ENCODE results near the gene CDC37L1.
"Not testable (repeated sequence)": the region's sequence is repeated elsewhere in the genome, so short reads cannot be mapped to it uniquely, and the experiment has no call there.

The CDC37L1 gene

DNA sequence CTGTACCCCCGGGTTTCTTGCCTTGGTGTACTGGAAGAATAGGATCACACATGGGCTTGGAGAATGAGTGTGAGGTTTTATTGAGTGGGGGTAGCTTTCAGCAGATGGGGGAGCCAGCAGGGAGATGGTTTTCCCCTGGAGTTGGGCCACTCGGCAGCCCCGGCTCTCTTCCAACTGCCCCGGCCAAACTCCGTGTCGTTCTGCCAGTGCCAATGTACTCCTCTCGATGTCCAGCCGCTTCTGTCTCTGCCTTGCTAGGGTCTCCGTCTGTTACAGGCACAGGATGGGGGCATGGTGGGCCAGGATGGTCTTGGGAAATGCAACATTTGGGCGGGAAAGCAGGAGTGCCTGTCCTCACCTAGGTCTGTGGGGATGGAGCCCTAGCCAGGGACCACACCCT lies 24.8 kb upstream of the CDC37L1 start:
- no peak for ATAC-seq
- TF ChIP-seq ZNF70 (CRISPR knock-in tag; IDR thresholded peaks at IDR 0.05) (no peak), TCF4 (CRISPR knock-in tag; IDR thresholded peaks at IDR 0.05; ENCODE audit: borderline replicate concordance) (no peak), ISL1 (CRISPR knock-in tag; IDR thresholded peaks at IDR 0.05) (no peak), ZFP3 (CRISPR knock-in tag; IDR thresholded peaks at IDR 0.05) (no peak), TOX (CRISPR knock-in tag; IDR thresholded peaks at IDR 0.05; ENCODE audit: borderline replicate concordance) (no peak), TSHZ2 (CRISPR knock-in tag; IDR thresholded peaks at IDR 0.05) (no peak), ARNTL (CRISPR knock-in tag; IDR thresholded peaks at IDR 0.05; ENCODE audit: borderline replicate concordance, low read depth) (no peak), SNAI2 (CRISPR knock-in tag; IDR thresholded peaks at IDR 0.05) (no peak), ESRRG (CRISPR knock-in tag; IDR thresholded peaks at IDR 0.05) (no peak)
- TF ChIP-seq, protein P1, sequence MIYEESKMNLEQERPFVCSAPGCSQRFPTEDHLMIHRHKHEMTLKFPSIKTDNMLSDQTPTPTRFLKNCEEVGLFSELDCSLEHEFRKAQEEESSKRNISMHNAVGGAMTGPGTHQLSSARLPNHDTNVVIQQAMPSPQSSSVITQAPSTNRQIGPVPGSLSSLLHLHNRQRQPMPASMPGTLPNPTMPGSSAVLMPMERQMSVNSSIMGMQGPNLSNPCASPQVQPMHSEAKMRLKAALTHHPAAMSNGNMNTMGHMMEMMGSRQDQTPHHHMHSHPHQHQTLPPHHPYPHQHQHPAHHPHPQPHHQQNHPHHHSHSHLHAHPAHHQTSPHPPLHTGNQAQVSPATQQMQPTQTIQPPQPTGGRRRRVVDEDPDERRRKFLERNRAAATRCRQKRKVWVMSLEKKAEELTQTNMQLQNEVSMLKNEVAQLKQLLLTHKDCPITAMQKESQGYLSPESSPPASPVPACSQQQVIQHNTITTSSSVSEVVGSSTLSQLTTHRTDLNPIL (CRISPR knock-in tag; IDR thresholded peaks at IDR 0.05; ENCODE audit: low read depth) = no peak

GRCh38 chr9:4656196-4656595 lies 23.2 kb upstream of the CDC37L1 start:
- ATAC-seq = not testable (repeated sequence)

DNA sequence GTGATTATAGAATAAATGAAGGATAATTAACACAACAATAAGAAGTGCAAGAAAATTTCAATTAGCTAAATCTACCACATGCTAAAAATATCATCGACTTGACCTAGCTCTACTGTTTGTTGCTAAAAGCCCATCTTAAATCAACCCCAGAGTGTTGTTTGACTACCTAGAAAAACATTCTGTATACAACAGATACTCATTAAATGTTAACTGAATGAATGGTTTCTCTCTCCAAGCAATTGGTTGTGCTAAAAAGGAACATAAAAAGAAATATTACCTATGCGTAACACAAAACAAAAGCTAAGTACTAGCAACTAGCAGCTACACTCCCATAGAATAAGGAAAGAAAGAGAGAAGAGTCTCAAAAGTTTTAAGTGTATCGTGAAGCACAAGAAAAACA lies 22.7 kb upstream of the CDC37L1 start:
- no peak for ATAC-seq
- no peak for TF ChIP-seq ZNF565 (CRISPR knock-in tag; conservative IDR thresholded peaks at IDR 0.05; ENCODE audit: low read depth)
- no peak for TF ChIP-seq SNAI2 (CRISPR knock-in tag; IDR thresholded peaks at IDR 0.05)
- no peak for TF ChIP-seq ZNF8 (CRISPR knock-in tag; IDR thresholded peaks at IDR 0.05)
- no peak for TF ChIP-seq POU6F1 (CRISPR knock-in tag; IDR thresholded peaks at IDR 0.05; ENCODE audit: borderline replicate concordance, low read depth)
- TF ChIP-seq ARNTL (CRISPR knock-in tag; IDR thresholded peaks at IDR 0.05; ENCODE audit: borderline replicate concordance, low read depth) = no peak
- TF ChIP-seq BACH2 (CRISPR knock-in tag; IDR thresholded peaks at IDR 0.05; ENCODE audit: borderline replicate concordance) = no peak

DNA sequence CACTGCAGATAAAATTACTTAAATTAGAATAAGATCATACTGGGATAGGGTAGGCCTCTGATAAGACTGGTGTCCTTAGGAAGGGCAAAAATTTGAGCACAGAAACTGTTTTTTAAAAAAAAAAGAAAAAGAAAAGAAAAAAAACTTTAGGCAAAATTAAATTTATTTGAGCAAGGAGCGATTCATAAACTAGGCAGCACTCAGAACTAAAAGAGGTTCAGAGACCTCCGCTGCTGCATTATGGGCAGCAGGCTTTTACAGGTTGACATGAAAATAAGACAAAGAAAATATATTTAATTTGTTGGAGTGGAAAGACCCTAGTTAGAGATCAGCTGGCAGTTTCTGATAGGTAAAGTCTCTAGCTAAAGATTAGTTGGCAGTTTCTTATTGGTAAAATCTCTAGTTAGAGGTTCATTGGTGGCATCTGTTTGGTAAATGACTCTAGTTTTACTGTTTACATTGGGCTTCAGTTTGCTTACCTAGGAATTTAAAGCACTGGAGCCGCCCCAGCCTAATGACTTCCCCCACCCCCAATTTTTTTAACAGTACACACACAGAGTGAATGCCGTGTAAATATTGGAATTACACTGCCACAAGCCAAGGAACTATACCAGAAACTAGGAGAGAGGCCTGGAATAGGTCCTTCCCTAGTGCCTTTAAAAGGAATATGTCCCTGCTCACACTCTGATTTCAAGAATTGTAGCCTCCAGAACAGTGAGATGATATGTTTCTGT lies 21.8 kb upstream of the CDC37L1 start:
- no peak for ATAC-seq
- no peak for TF ChIP-seq ZNF565 (CRISPR knock-in tag; conservative IDR thresholded peaks at IDR 0.05; ENCODE audit: low read depth)
- TF ChIP-seq CSDC2 (CRISPR knock-in tag; IDR thresholded peaks at IDR 0.05) = no peak
- TF ChIP-seq TSHZ2 (CRISPR knock-in tag; IDR thresholded peaks at IDR 0.05) = no peak
- no peak for TF ChIP-seq CSRNP3 (CRISPR knock-in tag; IDR thresholded peaks at IDR 0.05)
- TF ChIP-seq SNAI2 (CRISPR knock-in tag; IDR thresholded peaks at IDR 0.05) = no peak
- TF ChIP-seq TOX (CRISPR knock-in tag; IDR thresholded peaks at IDR 0.05; ENCODE audit: borderline replicate concordance) = no peak

- not testable (repeated sequence) for ATAC-seq
Measured at GRCh38 chr9:4660665-4661064, 18.7 kb upstream of the CDC37L1 start.

All from SK-N-SH treated with all-trans-retinoic acid at 6 μM for 48 hours (cell line).